HCT116 (cell line): ENCODE results near the gene UBE2E2. TPM values are rescaled to one million over a fixed set of nuclear protein-coding genes. Genes with fewer than 3 reads are reported as not detected.

ENCODE experiments used
- ATAC-seq: fragments of 200-7000 bp; cut with Tn5 transposase; 2 replicates; pipeline ENCODE4 v1.9.1; 2020; ENCODE audit warnings: mild to moderate bottlenecking, moderate library complexity
- BruUV-seq: library from RNA; stranded (reverse); fragments of 400-500 nt; replicated peaks from 2 replicates; lab custom pipeline; 2021; lab: Mats Ljungman, UMichigan
- CTCF ChIA-PET: fragments of 300-600 bp; sonication (Branson Sonifier 250); formaldehyde crosslinking; loops from one replicate; lab custom pipeline; 2021; ENCODE audit warnings: antibody characterized with exemption; lab: Charles Lee
- POLR2A ChIA-PET: fragments of 300-600, 350-600 bp; sonication (Branson Sonifier 250); formaldehyde crosslinking; loops from one replicate; lab custom pipeline; 2021; ENCODE audit warnings: antibody characterized with exemption; lab: Charles Lee
- RAD21 ChIA-PET, 2 experiments: fragments of 300-600 bp; sonication (Branson Sonifier 250); formaldehyde crosslinking; loops; one replicate each; lab custom pipeline; 2023; ENCODE audit warnings: low total read pairs in 2 of 2; ENCODE audit not compliant: uncharacterized antibody in 2 of 2, unreplicated experiment in 2 of 2, low non-redundant PET in 1 of 2; lab: Charles Lee
- DNase-seq: peaks from one replicate; pipeline ENCODE4 v3.0.0-alpha.2; 2010; ENCODE audit warnings: low read depth, low spot score
- H2AFZ ChIP-seq: fragments of 200-600 bp; shearing (Covaris generic), sonication (generic); 2 replicates; pipeline ENCODE4 v1.6.1; 2017; ENCODE audit warnings: low read depth, mixed run types, mixed read lengths, antibody characterized with exemption, low read length; ENCODE audit not compliant: poor library complexity, severe bottlenecking
- H3K27ac ChIP-seq: 2 replicates; pipeline ENCODE4 v1.5.1; 2012; ENCODE audit warnings: low read depth, low read length
- H3K27me3 ChIP-seq: fragments of 200-600 bp; sonication (generic); 2 replicates; pipeline ENCODE4 v1.6.1; 2016; ENCODE audit warnings: mixed run types, low read length, mixed read lengths; ENCODE audit not compliant: insufficient read depth
- H3K36me3 ChIP-seq, 2 experiments: fragments of 200-500 bp in 1 of 2; fragments of 200-600 bp in 1 of 2; sonication (Bioruptor generic) in 1 of 2; sonication (generic) in 1 of 2; 2 replicates each; pipeline versions ENCODE4 v1.5.1 to v1.6.1; 2014 to 2016; ENCODE audit warnings: low read length in 2 of 2, inconsistent platforms in 1 of 2, mixed read lengths in 1 of 2, mixed run types in 1 of 2; ENCODE audit not compliant: insufficient read depth in 2 of 2, control insufficient read depth in 1 of 2
- H3K4me1 ChIP-seq, 2 experiments: fragments of 200-600 bp in 1 of 2; sonication (generic) in 1 of 2; 2 replicates each; pipeline versions ENCODE4 v1.5.1 to v1.6.1; 2012 to 2017; ENCODE audit warnings: low read length in 2 of 2, inconsistent platforms in 1 of 2, mild to moderate bottlenecking in 1 of 2, mixed read lengths in 1 of 2, mixed run types in 1 of 2, moderate library complexity in 1 of 2; ENCODE audit not compliant: insufficient read depth in 2 of 2, control insufficient read depth in 1 of 2
- H3K4me2 ChIP-seq: fragments of 200-600 bp; sonication (generic); 2 replicates; pipeline ENCODE4 v1.6.1; 2017; ENCODE audit warnings: mixed run types, low read length, mixed read lengths
- H3K4me3 ChIP-seq, 2 experiments: fragments of 200-600 bp in 1 of 2; sonication (generic) in 1 of 2; replicated peaks in 1 of 2; 2 replicates each; pipeline ENCODE4 v1.5.1; 2011 to 2016; ENCODE audit warnings: low read length in 2 of 2, control low read depth in 1 of 2, low read depth in 1 of 2, mild to moderate bottlenecking in 1 of 2, mixed read lengths in 1 of 2, mixed run types in 1 of 2
- H3K79me2 ChIP-seq: fragments of 200-600 bp; sonication (generic); 2 replicates; pipeline ENCODE4 v1.6.1; 2017; ENCODE audit warnings: mild to moderate bottlenecking, mixed run types, low read length, moderate library complexity, mixed read lengths; ENCODE audit not compliant: insufficient read depth
- H3K9ac ChIP-seq: fragments of 200-600 bp; sonication (generic); 2 replicates; pipeline ENCODE4 v1.6.1; 2016; ENCODE audit warnings: low read length, mixed read lengths
- H3K9me2 ChIP-seq: fragments of 200-600 bp; sonication (generic), shearing (Covaris generic); 2 replicates; pipeline ENCODE4 v1.6.1; 2017; ENCODE audit warnings: mixed run types, mild to moderate bottlenecking, moderate library complexity; ENCODE audit not compliant: insufficient read depth
- H3K9me3 ChIP-seq, 2 experiments: fragments of 200-500 bp in 1 of 2; fragments of 200-600 bp in 1 of 2; sonication (Bioruptor generic) in 1 of 2; sonication (generic) in 1 of 2; 2 replicates each; pipeline ENCODE4 v1.6.1; 2014 to 2017; ENCODE audit warnings: low read length in 2 of 2, mixed read lengths in 2 of 2, inconsistent platforms in 1 of 2, low read depth in 1 of 2, mild to moderate bottlenecking in 1 of 2, mixed run types in 1 of 2, moderate library complexity in 1 of 2; ENCODE audit not compliant: control insufficient read depth in 1 of 2, insufficient read depth in 1 of 2
- H4K20me1 ChIP-seq: fragments of 200-600 bp; sonication (generic), shearing (Covaris generic); 2 replicates; pipeline ENCODE4 v1.6.1; 2017; ENCODE audit warnings: mixed run types, mild to moderate bottlenecking, moderate library complexity; ENCODE audit not compliant: insufficient read depth
- CEBPB ChIP-seq: IDR thresholded peaks from 2 replicates; pipeline ENCODE4 v1.6.1; 2012; ENCODE audit warnings: low read depth
- POLR2A ChIP-seq: IDR thresholded peaks from 2 replicates; pipeline ENCODE4 v1.7.0; 2011; ENCODE audit warnings: borderline replicate concordance; ENCODE audit not compliant: insufficient read depth, insufficient read length; ENCODE audit errors: extremely low read depth
- RAD21 ChIP-seq: IDR thresholded peaks from 2 replicates; pipeline ENCODE4 v1.6.1; 2012; ENCODE audit warnings: low read depth, mild to moderate bottlenecking
- SRF ChIP-seq: IDR thresholded peaks from 2 replicates; pipeline ENCODE4 v1.6.1; 2012; ENCODE audit warnings: low read depth
- intact Hi-C: fragments of 100-400 bp; cut with micrococcal nuclease; formaldehyde crosslinking; loops from 2 replicates; pipeline ENCODE4 v1.10.0; 2022
- total RNA-seq: library from RNA; stranded (reverse); gene quantifications from one replicate; pipeline ENCODE4 v1.2.1, GENCODE V29; 2021; ENCODE audit not compliant: unreplicated experiment
- TF ChIP-seq, protein P1 (sequence below): IDR thresholded peaks from 2 replicates; pipeline ENCODE4 v1.6.1; 2012; ENCODE audit warnings: low read depth
- TF ChIP-seq, protein P2 (sequence below): IDR thresholded peaks from 2 replicates; pipeline ENCODE4 v1.6.1; 2012

The UBE2E2 gene
- total RNA-seq, 1 experiment from 2014 or later, result 21.4 TPM

DNA sequence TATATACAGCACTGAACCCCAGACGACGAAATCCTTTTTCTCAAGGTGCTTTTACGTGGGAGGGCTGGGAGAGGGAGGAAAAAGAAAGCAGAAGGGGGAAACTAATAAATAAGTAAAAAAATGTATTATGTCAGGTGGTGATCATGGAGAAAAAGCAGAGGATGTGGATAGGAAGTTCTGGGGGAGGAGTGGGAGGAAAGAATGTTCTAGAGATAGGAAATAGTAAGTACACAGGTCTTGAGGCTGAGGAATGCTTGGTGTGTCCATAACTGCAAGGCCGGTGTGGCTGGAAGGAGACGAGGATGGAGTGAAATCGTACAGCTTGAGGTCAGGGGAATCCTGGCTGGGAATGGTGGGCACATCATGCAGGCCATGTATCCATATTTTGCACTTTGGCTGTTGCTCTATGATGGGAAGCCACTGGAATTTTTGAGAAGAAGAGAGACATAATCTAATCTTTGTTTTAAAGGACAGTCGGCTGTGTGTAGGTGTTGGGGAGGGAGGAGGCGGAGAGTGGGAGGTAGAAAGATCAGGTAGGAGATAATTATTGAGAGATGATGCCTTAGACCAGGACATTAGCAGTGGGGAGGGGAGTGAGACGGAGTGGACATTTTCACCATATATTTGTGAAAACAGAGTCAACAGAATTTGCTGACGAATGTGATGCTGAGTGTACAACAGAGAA lies 1.8 kb upstream of the UBE2E2 start:
- Histone ChIP-seq H3K36me3 (no peaks in the 10 kb centered on the region), H3K9ac (no peak overlapping the region)
- TF ChIP-seq CEBPB (no peak), POLR2A (no peak), RAD21 (no peak), SRF (no peak)
- TF ChIP-seq, protein P1, sequence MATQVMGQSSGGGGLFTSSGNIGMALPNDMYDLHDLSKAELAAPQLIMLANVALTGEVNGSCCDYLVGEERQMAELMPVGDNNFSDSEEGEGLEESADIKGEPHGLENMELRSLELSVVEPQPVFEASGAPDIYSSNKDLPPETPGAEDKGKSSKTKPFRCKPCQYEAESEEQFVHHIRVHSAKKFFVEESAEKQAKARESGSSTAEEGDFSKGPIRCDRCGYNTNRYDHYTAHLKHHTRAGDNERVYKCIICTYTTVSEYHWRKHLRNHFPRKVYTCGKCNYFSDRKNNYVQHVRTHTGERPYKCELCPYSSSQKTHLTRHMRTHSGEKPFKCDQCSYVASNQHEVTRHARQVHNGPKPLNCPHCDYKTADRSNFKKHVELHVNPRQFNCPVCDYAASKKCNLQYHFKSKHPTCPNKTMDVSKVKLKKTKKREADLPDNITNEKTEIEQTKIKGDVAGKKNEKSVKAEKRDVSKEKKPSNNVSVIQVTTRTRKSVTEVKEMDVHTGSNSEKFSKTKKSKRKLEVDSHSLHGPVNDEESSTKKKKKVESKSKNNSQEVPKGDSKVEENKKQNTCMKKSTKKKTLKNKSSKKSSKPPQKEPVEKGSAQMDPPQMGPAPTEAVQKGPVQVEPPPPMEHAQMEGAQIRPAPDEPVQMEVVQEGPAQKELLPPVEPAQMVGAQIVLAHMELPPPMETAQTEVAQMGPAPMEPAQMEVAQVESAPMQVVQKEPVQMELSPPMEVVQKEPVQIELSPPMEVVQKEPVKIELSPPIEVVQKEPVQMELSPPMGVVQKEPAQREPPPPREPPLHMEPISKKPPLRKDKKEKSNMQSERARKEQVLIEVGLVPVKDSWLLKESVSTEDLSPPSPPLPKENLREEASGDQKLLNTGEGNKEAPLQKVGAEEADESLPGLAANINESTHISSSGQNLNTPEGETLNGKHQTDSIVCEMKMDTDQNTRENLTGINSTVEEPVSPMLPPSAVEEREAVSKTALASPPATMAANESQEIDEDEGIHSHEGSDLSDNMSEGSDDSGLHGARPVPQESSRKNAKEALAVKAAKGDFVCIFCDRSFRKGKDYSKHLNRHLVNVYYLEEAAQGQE, result no peak
- TF ChIP-seq, protein P2, sequence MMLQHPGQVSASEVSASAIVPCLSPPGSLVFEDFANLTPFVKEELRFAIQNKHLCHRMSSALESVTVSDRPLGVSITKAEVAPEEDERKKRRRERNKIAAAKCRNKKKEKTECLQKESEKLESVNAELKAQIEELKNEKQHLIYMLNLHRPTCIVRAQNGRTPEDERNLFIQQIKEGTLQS, result no peak
- TF ChIP-seq, all 23 proteins: peak for 0
- no peak overlapping the region for H2AFZ ChIP-seq
- BruUV-seq, result no TSS peak
- ATAC-seq, result no peak
- DNase-seq, result no peak
- H3K79me2 ChIP-seq, result peaks cover 21% of the 10 kb centered on the region
- POLR2A ChIA-PET, result no interaction called here
- RAD21 ChIA-PET, result no interaction called here
- no peaks in the 10 kb centered on the region for H3K9me2 ChIP-seq
- H3K27me3 ChIP-seq, result peaks cover 25% of the 10 kb centered on the region
- H3K9me3 ChIP-seq, result no peaks in the 10 kb centered on the region
- no peaks in the 10 kb centered on the region for H4K20me1 ChIP-seq
- H3K4me3 ChIP-seq, result no peak overlapping the region
- CTCF ChIA-PET, result no interaction called here
- H3K27ac ChIP-seq, result no peak overlapping the region
- H3K4me2 ChIP-seq, result no peak overlapping the region
- H3K4me1 ChIP-seq, result no peaks in the 10 kb centered on the region; a peak in 2 of 4 replicates
- intact Hi-C loops, result no loop called here
